SU-DHL-6 (cell line): ENCODE measurements around the gene FSCN2.
A peak's percentile ranks its signal among the peaks of the same experiment; 100 is the strongest.

ENCODE experiments used
- H2AFZ ChIP-seq: fragments of 200-600 bp; sonication (generic); 2 replicates; pipeline ENCODE4 v1.6.1; 2014; ENCODE audit warnings: low read depth, mild to moderate bottlenecking, moderate library complexity, mixed read lengths, antibody characterized with exemption, low read length; ENCODE audit not compliant: severe bottlenecking
- H3F3A ChIP-seq: fragments of 200-600 bp; shearing (Covaris generic); 2 replicates; pipeline ENCODE4 v1.6.0; 2016; ENCODE audit warnings: antibody characterized with exemption, mild to moderate bottlenecking; ENCODE audit not compliant: insufficient read depth
- H3K27ac ChIP-seq: fragments of 200-600 bp; sonication (generic); 2 replicates; pipeline ENCODE4 v1.5.1; 2016; ENCODE audit warnings: low read depth, mild to moderate bottlenecking, low read length, moderate library complexity, mixed read lengths
- H3K27me3 ChIP-seq: fragments of 200-600 bp; sonication (generic), shearing (Covaris generic); 2 replicates; pipeline ENCODE4 v1.6.0; 2014; ENCODE audit warnings: mild to moderate bottlenecking, low read length
- H3K36me3 ChIP-seq: fragments of 200-600 bp; sonication (generic); 2 replicates; pipeline ENCODE4 v1.6.1; 2014; ENCODE audit warnings: mild to moderate bottlenecking, low read length, mixed read lengths
- H3K4me2 ChIP-seq: fragments of 300-600, 200-600 bp; shearing (Covaris generic), sonication (generic); 2 replicates; pipeline ENCODE4 v1.6.0; 2014; ENCODE audit warnings: low read length, low read depth, mild to moderate bottlenecking; ENCODE audit not compliant: poor library complexity, severe bottlenecking
- H3K4me3 ChIP-seq: fragments of 200-600 bp; sonication (generic); 2 replicates; pipeline ENCODE4 v1.5.1; 2014; ENCODE audit warnings: antibody characterized with exemption, low read length, mild to moderate bottlenecking, mixed read lengths; ENCODE audit not compliant: insufficient read depth, poor library complexity, severe bottlenecking
- H3K79me2 ChIP-seq: fragments of 200-600 bp; sonication (generic); 2 replicates; pipeline ENCODE4 v1.6.1; 2014; ENCODE audit warnings: mild to moderate bottlenecking, low read length, moderate library complexity; ENCODE audit not compliant: insufficient read depth
- H3K9ac ChIP-seq: fragments of 200-600 bp; sonication (generic); 2 replicates; pipeline ENCODE4 v1.7.0; 2014; ENCODE audit warnings: mild to moderate bottlenecking, low read length
- H3K9me2 ChIP-seq: fragments of 200-600 bp; sonication (generic); replicated peaks from 2 replicates; pipeline ENCODE4 v1.6.1; 2014; ENCODE audit warnings: low read length; ENCODE audit not compliant: insufficient read depth
- H3K9me3 ChIP-seq: fragments of 200-600 bp; sonication (generic); 2 replicates; pipeline ENCODE4 v1.6.1; 2014; ENCODE audit warnings: low read length, mixed read lengths; ENCODE audit not compliant: insufficient read depth
- H4K20me1 ChIP-seq: fragments of 200-600 bp; sonication (generic); 2 replicates; pipeline ENCODE4 v1.6.1; 2014; ENCODE audit warnings: low read depth, mild to moderate bottlenecking, antibody characterized with exemption, low read length, moderate library complexity, mixed read lengths
- EZH2phosphoT487 ChIP-seq: fragments of 200-600 bp; sonication (generic), shearing (Covaris generic); conservative IDR thresholded peaks from 2 replicates; pipeline ENCODE4 v1.6.1; 2018; ENCODE audit warnings: mild to moderate bottlenecking, antibody characterized with exemption, low read length, moderate library complexity, mixed read lengths
- TF ChIP-seq, protein P1 (sequence below): fragments of 200-600 bp; sonication (generic); IDR thresholded peaks from one replicate; pipeline ENCODE4 v1.5.1; 2017; ENCODE audit warnings: antibody characterized with exemption, mild to moderate bottlenecking, low read length, moderate library complexity; ENCODE audit not compliant: insufficient read depth, poor library complexity, severe bottlenecking

FSCN2 gene

DNA sequence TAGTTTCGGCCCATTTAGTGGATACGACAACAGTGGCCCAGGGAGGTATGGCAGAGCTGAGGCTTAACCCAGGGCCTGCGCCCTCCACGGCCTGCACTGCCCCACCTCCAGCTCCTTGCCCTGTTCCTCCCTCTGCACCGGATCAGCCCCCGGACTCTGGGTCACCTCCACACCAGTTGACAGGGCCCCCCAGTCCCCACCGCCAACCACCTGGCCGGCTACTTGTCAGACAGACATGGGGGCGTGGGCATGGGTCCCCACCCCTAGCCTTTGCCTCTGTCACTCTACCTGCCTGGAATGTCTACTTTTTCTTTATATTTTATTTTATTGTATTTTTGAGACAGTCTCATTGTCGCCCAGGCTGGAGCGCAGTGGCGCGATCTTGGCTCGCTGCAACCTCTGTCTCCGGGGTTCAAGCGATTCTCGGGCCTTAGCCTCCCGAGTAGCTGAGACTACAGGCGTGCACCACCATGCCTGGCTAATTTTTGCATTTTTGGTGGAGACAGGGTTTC is 12.6 kb upstream of the FSCN2 start:
- peak overlapping the region; percentile 68 for H2AFZ ChIP-seq
- peaks cover 20% of the 10 kb centered on the region for H3K79me2 ChIP-seq
- H3K27me3 ChIP-seq: no peaks in the 10 kb centered on the region
- peak overlapping the region; percentile 95 for H3K27ac ChIP-seq
- peaks cover 17% of the 10 kb centered on the region for H3K36me3 ChIP-seq
- peak overlapping the region; percentile 71 for H3K4me2 ChIP-seq
- peak overlapping the region; percentile 89 for H3K9ac ChIP-seq
- H3K9me2 ChIP-seq: no peaks in the 10 kb centered on the region
- H4K20me1 ChIP-seq: peaks cover 15% of the 10 kb centered on the region
- no peak for TF ChIP-seq EZH2phosphoT487
- TF ChIP-seq, protein P1, sequence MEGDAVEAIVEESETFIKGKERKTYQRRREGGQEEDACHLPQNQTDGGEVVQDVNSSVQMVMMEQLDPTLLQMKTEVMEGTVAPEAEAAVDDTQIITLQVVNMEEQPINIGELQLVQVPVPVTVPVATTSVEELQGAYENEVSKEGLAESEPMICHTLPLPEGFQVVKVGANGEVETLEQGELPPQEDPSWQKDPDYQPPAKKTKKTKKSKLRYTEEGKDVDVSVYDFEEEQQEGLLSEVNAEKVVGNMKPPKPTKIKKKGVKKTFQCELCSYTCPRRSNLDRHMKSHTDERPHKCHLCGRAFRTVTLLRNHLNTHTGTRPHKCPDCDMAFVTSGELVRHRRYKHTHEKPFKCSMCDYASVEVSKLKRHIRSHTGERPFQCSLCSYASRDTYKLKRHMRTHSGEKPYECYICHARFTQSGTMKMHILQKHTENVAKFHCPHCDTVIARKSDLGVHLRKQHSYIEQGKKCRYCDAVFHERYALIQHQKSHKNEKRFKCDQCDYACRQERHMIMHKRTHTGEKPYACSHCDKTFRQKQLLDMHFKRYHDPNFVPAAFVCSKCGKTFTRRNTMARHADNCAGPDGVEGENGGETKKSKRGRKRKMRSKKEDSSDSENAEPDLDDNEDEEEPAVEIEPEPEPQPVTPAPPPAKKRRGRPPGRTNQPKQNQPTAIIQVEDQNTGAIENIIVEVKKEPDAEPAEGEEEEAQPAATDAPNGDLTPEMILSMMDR: no peak
- H3F3A ChIP-seq: peaks cover 63% of the 10 kb centered on the region
- H3K9me3 ChIP-seq: no peaks in the 10 kb centered on the region
- peak overlapping the region; percentile 65 for H3K4me3 ChIP-seq

DNA sequence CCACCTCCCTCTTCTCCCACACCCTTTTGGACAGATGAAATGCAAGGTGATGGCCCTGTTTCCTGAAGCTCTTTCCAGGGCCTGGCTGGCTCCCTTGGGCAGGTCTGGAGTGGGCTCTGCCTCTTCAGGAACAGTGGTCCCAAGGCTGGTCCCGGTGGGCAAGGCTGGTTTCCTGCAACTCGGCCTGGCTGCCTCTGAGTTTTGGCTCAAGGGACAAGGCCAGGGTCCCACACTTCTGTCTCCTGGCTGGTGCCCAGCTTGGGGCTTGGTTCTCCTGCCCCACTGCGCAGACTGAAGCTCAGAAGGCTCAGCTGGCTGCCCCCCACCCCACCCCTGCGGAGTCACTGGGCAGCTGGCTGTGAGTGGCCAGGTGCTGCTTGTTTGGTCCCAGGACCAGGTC is 11.7 kb upstream of the FSCN2 start:
- H3F3A ChIP-seq: peaks cover 58% of the 10 kb centered on the region
- peak overlapping the region; percentile 95 for H3K27ac ChIP-seq
- peak overlapping the region; percentile 71 for H3K4me2 ChIP-seq
- H3K9me3 ChIP-seq: no peaks in the 10 kb centered on the region
- peak overlapping the region; percentile 65 for H3K4me3 ChIP-seq
- peaks cover 11% of the 10 kb centered on the region for H3K79me2 ChIP-seq
- peak overlapping the region; percentile 89 for H3K9ac ChIP-seq
- H2AFZ ChIP-seq: no peak overlapping the region
- peaks cover 9% of the 10 kb centered on the region for H3K36me3 ChIP-seq
- TF ChIP-seq EZH2phosphoT487: no peak
- TF ChIP-seq, protein P1: no peak
- no peaks in the 10 kb centered on the region for H3K9me2 ChIP-seq
- peaks cover 7% of the 10 kb centered on the region for H4K20me1 ChIP-seq
- no peaks in the 10 kb centered on the region for H3K27me3 ChIP-seq

DNA sequence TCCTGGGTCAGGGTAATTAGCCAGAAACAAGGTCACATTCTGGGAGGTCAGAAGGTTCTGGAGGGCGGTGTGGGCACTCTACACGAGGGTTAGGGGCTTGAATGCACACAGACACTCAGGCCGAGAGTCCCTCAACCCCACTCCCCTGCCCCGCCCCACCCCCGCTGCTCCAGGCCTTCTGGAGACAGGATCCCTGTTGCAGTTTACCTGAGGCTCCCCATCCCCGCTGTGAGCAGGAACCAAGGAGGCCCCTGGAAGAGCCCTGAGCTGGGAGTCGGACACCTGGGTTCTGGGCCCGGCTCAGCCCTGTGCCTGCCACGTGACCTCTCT is 11.2 kb upstream of the FSCN2 start:
- Histone ChIP-seq H3K4me2 (peak overlapping the region; percentile 71), H3F3A (peaks cover 53% of the 10 kb centered on the region), H3K27ac (peak overlapping the region; percentile 95), H3K79me2 (peaks cover 6% of the 10 kb centered on the region), H3K36me3 (peaks cover 3% of the 10 kb centered on the region), H3K9me2 (no peaks in the 10 kb centered on the region), H3K4me3 (peak overlapping the region; percentile 11), H3K9me3 (no peaks in the 10 kb centered on the region), H3K9ac (peak overlapping the region; percentile 89), H2AFZ (no peak overlapping the region), H4K20me1 (peaks cover 2% of the 10 kb centered on the region; the same call in 1 of the 2 replicates), H3K27me3 (no peaks in the 10 kb centered on the region)
- no peak for TF ChIP-seq EZH2phosphoT487

DNA sequence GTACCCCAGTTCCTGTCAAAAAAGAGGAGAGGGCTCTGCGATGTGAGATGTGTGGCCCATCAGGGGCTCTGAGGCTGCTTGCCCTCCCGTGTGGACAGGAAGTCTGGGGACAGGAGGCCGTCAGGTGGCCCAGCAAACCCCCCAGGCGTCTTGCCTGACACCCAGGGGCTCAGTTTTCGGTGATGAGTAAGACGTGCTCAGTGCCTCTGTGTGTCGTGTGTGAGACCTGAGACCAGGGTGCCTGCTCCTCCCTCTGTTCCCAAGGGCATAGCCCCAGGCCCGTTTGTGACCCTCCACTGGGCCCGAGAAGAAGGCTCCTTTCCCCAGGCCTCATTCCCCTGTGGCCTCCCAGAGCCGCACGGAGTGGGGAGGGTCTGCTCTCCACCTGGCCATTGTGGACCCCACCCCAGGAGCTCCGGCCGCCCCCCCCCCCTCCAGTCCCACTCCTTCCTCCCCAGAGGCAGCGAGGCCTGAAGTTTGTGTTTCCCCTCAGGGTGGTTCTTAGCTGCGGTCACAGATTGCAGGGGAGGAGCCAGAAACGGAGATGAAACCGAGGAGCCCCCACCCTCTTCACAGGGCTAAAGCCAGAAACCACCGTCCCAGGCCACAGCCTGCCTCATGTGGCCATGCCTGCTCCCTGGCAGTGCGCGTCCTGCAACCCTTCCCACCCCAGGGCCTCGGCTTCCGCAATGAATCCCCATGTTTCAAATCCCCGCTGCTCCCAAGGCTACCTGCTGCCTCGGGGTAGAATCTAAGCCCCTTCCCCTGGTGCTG is 10.7 kb upstream of the FSCN2 start:
- TF ChIP-seq, protein P1: no peak
- TF ChIP-seq EZH2phosphoT487: no peak
- Histone ChIP-seq H2AFZ (no peak overlapping the region), H3K27ac (peak overlapping the region; percentile 95), H3K9me2 (no peaks in the 10 kb centered on the region), H3F3A (peaks cover 53% of the 10 kb centered on the region), H3K27me3 (no peaks in the 10 kb centered on the region), H3K9me3 (no peaks in the 10 kb centered on the region), H3K4me2 (peak overlapping the region; percentile 71), H3K79me2 (peaks cover under 1% of the 10 kb centered on the region; the same call in 1 of the 2 replicates), H3K9ac (peak overlapping the region; percentile 89), H3K36me3 (no peaks in the 10 kb centered on the region), H3K4me3 (peak overlapping the region; percentile 25), H4K20me1 (no peaks in the 10 kb centered on the region)
